A549 treated with AZD9567 at 1 μM for 4 hours (cell line): ENCODE measurements around the gene PIAS3. TPM values are rescaled to one million over a fixed set of nuclear protein-coding genes. Genes with fewer than 3 reads are reported as not detected.

Experiments
- total RNA-seq: library from RNA; stranded (reverse); fragments of 200-300 nt; extraction: Qiagen RNA extraction; gene quantifications from 5 replicates; pipeline ENCODE4 v1.2.3, GENCODE V29; 2022; ENCODE audit not compliant: insufficient read depth

PIAS3 gene
- total RNA-seq: 31.8 to 47.9 TPM (median 37.4 TPM) in 5 replicates

GRCh38 chr1:145858901-145859490, at the start of gene PIAS3:
PIAS3 (minus strand) TSS chr1:145859081; CDS start chr1:145858990, 91 bp downstream.

GRCh38 chr1:145885738-145886287, 26.9 kb upstream of the PIAS3 start, which contains the start of gene ANKRD35:
ANKRD35 (minus strand) TSS chr1:145885866; CDS start chr1:145885758, 108 bp downstream.

GRCh38 chr1:145845514-145846161, 13.2 kb downstream of the PIAS3 start, which contains the start of gene NUDT17:
NUDT17 (plus strand) TSS chr1:145845630; CDS start chr1:145845641, 11 bp downstream.

GRCh38 chr1:145823565-145824498, 35.0 kb downstream of the PIAS3 start, which contains the start of the genes POLR3C and RNF115:
POLR3C (plus strand) TSS chr1:145824200; CDS start chr1:145825777, 1,577 bp downstream.
RNF115 (minus strand) TSS chr1:145824095; CDS start chr1:145823873, 222 bp downstream.

Other genes starting within 250 kb of the PIAS3 start
- gene PDZK1, start 151.7 kb downstream of the PIAS3 start, total RNA-seq: 0.57 to 0.85 TPM (median 0.74 TPM) in 4 of 5 replicates, not detected in the other
- not detected in 5 replicates for gene CD160, start 139.6 kb downstream of the PIAS3 start, total RNA-seq
- gene RNF115, start 35.0 kb downstream of the PIAS3 start, total RNA-seq: 12.3 to 15.7 TPM (median 12.3 TPM) in 5 replicates
- 33.2 to 43.4 TPM (median 36.7 TPM) in 5 replicates for gene POLR3C, start 34.9 kb downstream of the PIAS3 start, total RNA-seq
- gene NUDT17, start 13.5 kb downstream of the PIAS3 start, total RNA-seq: 5.1 to 6.4 TPM (median 5.9 TPM) in 5 replicates
- not detected in 5 replicates for gene ANKRD35, start 26.8 kb upstream of the PIAS3 start, total RNA-seq
- gene ITGA10, start 51.0 kb upstream of the PIAS3 start, total RNA-seq: 0.58 to 1.3 TPM (median 0.92 TPM) in 4 of 5 replicates, not detected in the other
- gene PEX11B, start 59.6 kb upstream of the PIAS3 start, total RNA-seq: 31.0 to 36.0 TPM (median 33.0 TPM) in 5 replicates
- gene RBM8A, start 68.4 kb upstream of the PIAS3 start, total RNA-seq: 188 to 233 TPM (median 231 TPM) in 5 replicates
- gene LIX1L, start 98.9 kb upstream of the PIAS3 start, total RNA-seq: 9.8 to 15.5 TPM (median 10.1 TPM) in 5 replicates
- gene ANKRD34A, start 105.5 kb upstream of the PIAS3 start, total RNA-seq: 0.16 to 0.27 TPM (median 0.18 TPM) in 4 of 5 replicates, not detected in the other
- 10.9 to 13.8 TPM (median 11.5 TPM) in 5 replicates for gene POLR3GL, start 105.6 kb upstream of the PIAS3 start, total RNA-seq
- gene TXNIP, start 137.5 kb upstream of the PIAS3 start, total RNA-seq: 0.14 to 2.3 TPM (median 0.22 TPM) in 5 replicates
- not detected in 5 replicates for gene HJV, start 162.7 kb upstream of the PIAS3 start, total RNA-seq